GM23248 (cell line): ENCODE results near the gene NTHL1.

ENCODE experiments used
- EZH2 ChIP-seq: fragments of 200-600 bp; sonication (generic); IDR thresholded peaks from 2 replicates; pipeline ENCODE4 v1.6.1; 2018; ENCODE audit warnings: antibody characterized with exemption, mild to moderate bottlenecking; ENCODE audit not compliant: insufficient read depth, poor library complexity, severe bottlenecking
- EZH2phosphoT487 ChIP-seq: fragments of 200-600 bp; sonication (generic); IDR thresholded peaks from 2 replicates; pipeline ENCODE4 v1.6.1; 2018; ENCODE audit warnings: antibody characterized with exemption, moderate library complexity, mild to moderate bottlenecking, low read depth; ENCODE audit not compliant: insufficient read depth

DNA sequence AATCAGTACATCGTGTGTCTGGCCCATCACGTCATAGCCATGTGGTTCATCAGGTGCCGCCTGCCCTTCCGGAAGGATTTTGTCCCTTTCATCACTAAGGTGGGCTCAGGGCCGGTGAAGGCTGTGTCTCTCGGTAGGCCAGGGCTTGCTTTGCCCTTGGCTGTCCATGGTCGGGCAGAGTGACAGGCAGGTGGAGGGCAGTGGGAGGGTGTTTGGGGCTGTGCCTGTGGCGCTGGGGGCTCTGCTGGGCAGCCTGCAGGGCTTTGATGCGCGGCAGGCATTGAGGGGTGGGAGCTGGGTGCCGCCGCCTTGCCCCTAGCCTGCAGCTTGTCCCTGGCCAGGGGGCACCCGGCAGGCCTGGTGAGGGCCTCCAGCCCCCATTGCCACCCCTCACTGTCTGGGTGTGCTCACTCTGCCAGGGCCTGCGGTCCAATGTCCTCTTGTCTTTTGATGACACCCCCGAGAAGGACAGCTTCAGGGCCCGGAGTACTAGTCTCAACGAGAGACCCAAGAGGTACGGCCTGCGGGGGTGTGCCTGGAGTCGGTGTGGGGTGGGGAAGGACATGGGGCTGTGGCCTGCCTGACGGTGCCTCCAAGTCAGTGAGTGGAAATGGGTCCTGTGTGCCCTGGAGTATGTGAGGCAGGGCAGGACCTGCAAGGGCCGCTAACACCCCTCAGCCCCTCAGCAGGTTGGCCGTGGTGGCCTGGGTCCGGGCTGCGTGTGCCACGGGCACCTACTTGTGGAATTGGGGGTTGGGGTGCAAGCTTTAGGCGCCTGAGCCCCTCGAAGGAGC lies 28.6 kb upstream of the NTHL1 start:
- TF ChIP-seq EZH2 (no peak), EZH2phosphoT487 (no peak)
